ENCODE data around the gene IFI30. TPM values are rescaled to one million over a fixed set of nuclear protein-coding genes. Genes with fewer than 3 reads are reported as not detected.

IFI30 gene
- total and polyA plus RNA-seq, 2 experiments from 2014 or later: 27.4 to 34.4 TPM

DNA sequence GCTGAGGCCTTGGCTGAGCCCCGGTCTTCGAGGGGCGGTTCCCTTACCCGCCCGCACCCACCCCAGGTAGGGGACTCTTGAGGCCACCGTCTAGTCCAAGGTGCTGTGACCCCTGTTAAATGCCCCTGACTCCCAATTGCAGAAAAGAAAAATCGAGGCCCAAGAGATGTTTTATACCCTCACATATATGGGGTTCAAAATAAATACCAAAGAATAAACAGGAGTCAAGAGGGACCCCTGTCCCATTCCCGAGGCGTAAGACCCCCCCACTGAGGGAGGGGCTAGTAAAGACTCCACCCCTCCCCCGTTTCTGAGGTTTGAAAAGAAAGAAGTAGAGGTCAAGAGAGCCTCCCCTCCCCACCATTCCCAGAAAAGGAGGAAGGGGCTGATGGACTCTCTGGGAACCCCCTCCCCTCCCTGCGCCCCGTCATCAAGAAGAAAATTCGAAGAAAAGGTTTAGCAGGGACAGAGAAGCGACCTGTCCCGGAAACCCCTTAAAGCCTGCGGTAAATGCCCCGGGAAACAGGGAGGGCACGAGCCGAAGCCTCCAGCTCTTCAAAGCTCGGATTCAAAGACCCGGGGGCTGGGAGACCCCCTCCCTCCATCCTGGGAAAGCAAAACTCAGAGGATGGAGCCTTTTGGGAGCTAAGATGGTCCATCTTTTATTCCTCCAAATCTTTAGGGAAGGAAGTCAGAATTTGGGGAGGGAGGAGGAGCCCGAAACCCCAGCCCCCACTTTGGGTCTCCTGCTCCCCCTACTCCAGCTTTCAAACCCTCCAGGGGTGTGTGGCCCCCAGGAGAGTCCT is 31.0 kb downstream of the IFI30 start:
- Mint-ChIP-seq H3K4me1 (peaks cover 23% of the 10 kb centered on the region), H3K36me3 (ENCODE audit: low read depth) (peaks cover 20% of the 10 kb centered on the region), H3K9me3 (no peaks in the 10 kb centered on the region), H3K27me3 (ENCODE audit: insufficient read depth, low read depth, poor library complexity) (peaks cover 20% of the 10 kb centered on the region), H3K27ac (peak overlapping the region; percentile 94), H3K4me3 (peak overlapping the region; percentile 85)
- H2AFZ ChIP-seq: 0 out of 2 replicates have a peak overlapping the region, but pooled peaks have one; percentile 49
- peaks cover 11% of the 10 kb centered on the region for H3K4me1 ChIP-seq (ENCODE audit: insufficient read depth)
- H3K4me3 ChIP-seq: peak overlapping the region; percentile 78
- no peaks in the 10 kb centered on the region for H3K9me2 ChIP-seq (ENCODE audit: insufficient read depth)
- peaks cover 31% of the 10 kb centered on the region for H3F3A ChIP-seq (replicated peaks; ENCODE audit: low read depth)
- DNase-seq (ENCODE audit: low spot score) (peak; percentile 79), ATAC-seq (peak; percentile 8)
- peak overlapping the region; percentile 99 for H3K4me2 ChIP-seq
- no peaks in the 10 kb centered on the region for H3K27me3 ChIP-seq (ENCODE audit: insufficient read depth)
- TF ChIP-seq NANOG (IDR thresholded peaks at IDR 0.05; ENCODE audit: borderline replicate concordance) (no peak), STAT1 (IDR thresholded peaks at IDR 0.05; ENCODE audit: unreplicated experiment) (no peak), POLR2AphosphoS5 (IDR thresholded peaks at IDR 0.05; ENCODE audit: low read depth) (peak; percentile 65; the same call in 1 of the 2 replicates), ZNF331 (CRISPR knock-in tag; IDR thresholded peaks at IDR 0.05; ENCODE audit: low read depth) (no peak), CREB1 (CRISPR knock-in tag; IDR thresholded peaks at IDR 0.05; ENCODE audit: low read depth) (no peak)
- 0 out of 2 replicates have a peak, but pooled peaks cover 6% of the 10 kb centered on the region for H3K79me2 ChIP-seq (replicated peaks; ENCODE audit: insufficient read depth)
- peaks cover 4% of the 10 kb centered on the region; the same call in 1 of the 2 replicates for H3K36me3 ChIP-seq (ENCODE audit: insufficient read depth)
- peak overlapping the region; percentile 99 for H3K27ac ChIP-seq (ENCODE audit: low read depth)
- no peaks in the 10 kb centered on the region; the same call in none of the 2 replicates for H4K20me1 ChIP-seq (replicated peaks; ENCODE audit: insufficient read depth)

DNA sequence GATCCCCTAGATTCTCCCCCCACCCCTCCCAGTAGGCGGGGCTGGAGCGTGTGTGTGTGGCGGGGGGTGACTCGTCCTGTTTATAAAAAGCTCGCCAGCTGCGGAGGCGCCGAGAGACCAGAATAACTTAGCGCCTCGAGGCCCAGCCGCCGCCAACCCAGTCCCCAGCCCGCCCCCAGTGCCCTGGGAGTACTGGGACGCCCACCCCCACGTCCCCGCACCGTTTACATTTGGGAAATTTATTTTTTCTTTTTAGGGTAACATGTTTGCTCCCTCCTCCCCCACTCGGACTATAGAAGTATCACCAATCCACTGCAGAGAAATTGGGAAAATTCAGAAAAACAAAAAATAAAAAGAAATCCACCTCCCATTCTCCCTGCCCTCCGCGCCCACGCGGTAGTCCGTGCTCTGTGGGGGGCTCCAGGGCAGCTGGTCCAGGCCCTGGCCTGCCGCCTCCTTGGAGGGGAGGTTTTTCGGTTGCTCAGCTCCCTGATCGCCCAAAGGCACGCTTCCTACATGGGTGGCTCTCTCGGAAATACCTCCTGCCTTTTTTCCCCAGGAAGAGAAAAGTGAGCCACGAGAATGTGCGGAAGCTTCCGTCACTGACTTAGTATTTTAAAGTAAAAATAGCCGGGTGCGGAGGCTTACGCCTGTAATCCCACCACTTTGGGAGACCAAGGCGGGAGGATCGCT is 31.7 kb downstream of the IFI30 start:
- peak; percentile 54; the same call in 1 of the 2 replicates for TF ChIP-seq POLR2AphosphoS5 (IDR thresholded peaks at IDR 0.05; ENCODE audit: low read depth)
- no peak for TF ChIP-seq ZNF331 (CRISPR knock-in tag; IDR thresholded peaks at IDR 0.05; ENCODE audit: low read depth)
- Histone ChIP-seq H3K4me1 (ENCODE audit: insufficient read depth) (peaks cover 11% of the 10 kb centered on the region), H3K27ac (ENCODE audit: low read depth) (peak overlapping the region; percentile 99), H3K4me2 (peak overlapping the region; percentile 99), H3F3A (replicated peaks; ENCODE audit: low read depth) (peaks cover 31% of the 10 kb centered on the region), H3K36me3 (ENCODE audit: insufficient read depth) (no peaks in the 10 kb centered on the region), H4K20me1 (replicated peaks; ENCODE audit: insufficient read depth) (no peaks in the 10 kb centered on the region; the same call in none of the 2 replicates), H3K4me3 (peak overlapping the region; percentile 78), H3K9me2 (ENCODE audit: insufficient read depth) (no peaks in the 10 kb centered on the region), H2AFZ (peak overlapping the region; percentile 49; the same call in 1 of the 2 replicates), H3K79me2 (replicated peaks; ENCODE audit: insufficient read depth) (0 out of 2 replicates have a peak, but pooled peaks cover 6% of the 10 kb centered on the region), H3K27me3 (ENCODE audit: insufficient read depth) (no peaks in the 10 kb centered on the region)
- Mint-ChIP-seq H3K4me3 (peak overlapping the region; percentile 85), H3K4me1 (peaks cover 23% of the 10 kb centered on the region), H3K9me3 (no peaks in the 10 kb centered on the region), H3K36me3 (ENCODE audit: low read depth) (peaks cover 12% of the 10 kb centered on the region), H3K27me3 (ENCODE audit: insufficient read depth, low read depth, poor library complexity) (peaks cover 16% of the 10 kb centered on the region), H3K27ac (peak overlapping the region; percentile 94)
- DNase-seq (ENCODE audit: low spot score) (peak; percentile 71), ATAC-seq (peak; percentile 4)

DNA sequence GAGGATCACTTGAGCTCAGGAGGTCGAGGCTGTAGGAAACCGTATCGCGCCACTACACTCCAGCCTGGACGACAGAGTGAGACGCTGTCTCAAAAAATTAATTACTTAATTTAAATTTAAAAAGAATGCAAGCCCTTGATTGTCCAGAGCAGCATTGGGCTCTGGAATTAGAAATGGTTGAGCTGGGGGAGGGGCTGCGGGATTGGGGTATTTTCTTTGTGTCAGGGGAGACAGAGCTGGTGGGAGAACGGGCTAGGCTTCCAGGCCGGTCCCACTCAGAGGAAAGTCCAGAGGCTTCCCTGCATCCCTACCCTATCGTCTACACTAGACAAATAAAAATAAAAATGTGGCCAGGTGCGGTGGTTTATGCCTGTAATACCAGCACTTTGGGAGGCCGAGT is 32.4 kb downstream of the IFI30 start:
- peaks cover 11% of the 10 kb centered on the region; the same call in 2 of the 3 replicates for H3K36me3 Mint-ChIP-seq (ENCODE audit: low read depth)

More for the DNA sequence above, 32.4 kb downstream of the IFI30 start:
- no peaks in the 10 kb centered on the region for H3K9me2 ChIP-seq (ENCODE audit: insufficient read depth)
- Mint-ChIP-seq H3K4me3 (peak overlapping the region; percentile 85), H3K4me1 (peaks cover 23% of the 10 kb centered on the region), H3K27me3 (ENCODE audit: insufficient read depth, low read depth, poor library complexity) (peaks cover 16% of the 10 kb centered on the region), H3K9me3 (no peaks in the 10 kb centered on the region), H3K27ac (peak overlapping the region; percentile 94; the same call in 1 of the 2 replicates)
- no peaks in the 10 kb centered on the region for H3K36me3 ChIP-seq (ENCODE audit: insufficient read depth)
- no peaks in the 10 kb centered on the region for H3K27me3 ChIP-seq (ENCODE audit: insufficient read depth)
- no peaks in the 10 kb centered on the region; the same call in none of the 2 replicates for H4K20me1 ChIP-seq (replicated peaks; ENCODE audit: insufficient read depth)
- ATAC-seq: no peak
- H3F3A ChIP-seq (replicated peaks; ENCODE audit: low read depth): peaks cover 31% of the 10 kb centered on the region
- no peak for TF ChIP-seq NANOG (IDR thresholded peaks at IDR 0.05; ENCODE audit: borderline replicate concordance)
- TF ChIP-seq, protein P1, sequence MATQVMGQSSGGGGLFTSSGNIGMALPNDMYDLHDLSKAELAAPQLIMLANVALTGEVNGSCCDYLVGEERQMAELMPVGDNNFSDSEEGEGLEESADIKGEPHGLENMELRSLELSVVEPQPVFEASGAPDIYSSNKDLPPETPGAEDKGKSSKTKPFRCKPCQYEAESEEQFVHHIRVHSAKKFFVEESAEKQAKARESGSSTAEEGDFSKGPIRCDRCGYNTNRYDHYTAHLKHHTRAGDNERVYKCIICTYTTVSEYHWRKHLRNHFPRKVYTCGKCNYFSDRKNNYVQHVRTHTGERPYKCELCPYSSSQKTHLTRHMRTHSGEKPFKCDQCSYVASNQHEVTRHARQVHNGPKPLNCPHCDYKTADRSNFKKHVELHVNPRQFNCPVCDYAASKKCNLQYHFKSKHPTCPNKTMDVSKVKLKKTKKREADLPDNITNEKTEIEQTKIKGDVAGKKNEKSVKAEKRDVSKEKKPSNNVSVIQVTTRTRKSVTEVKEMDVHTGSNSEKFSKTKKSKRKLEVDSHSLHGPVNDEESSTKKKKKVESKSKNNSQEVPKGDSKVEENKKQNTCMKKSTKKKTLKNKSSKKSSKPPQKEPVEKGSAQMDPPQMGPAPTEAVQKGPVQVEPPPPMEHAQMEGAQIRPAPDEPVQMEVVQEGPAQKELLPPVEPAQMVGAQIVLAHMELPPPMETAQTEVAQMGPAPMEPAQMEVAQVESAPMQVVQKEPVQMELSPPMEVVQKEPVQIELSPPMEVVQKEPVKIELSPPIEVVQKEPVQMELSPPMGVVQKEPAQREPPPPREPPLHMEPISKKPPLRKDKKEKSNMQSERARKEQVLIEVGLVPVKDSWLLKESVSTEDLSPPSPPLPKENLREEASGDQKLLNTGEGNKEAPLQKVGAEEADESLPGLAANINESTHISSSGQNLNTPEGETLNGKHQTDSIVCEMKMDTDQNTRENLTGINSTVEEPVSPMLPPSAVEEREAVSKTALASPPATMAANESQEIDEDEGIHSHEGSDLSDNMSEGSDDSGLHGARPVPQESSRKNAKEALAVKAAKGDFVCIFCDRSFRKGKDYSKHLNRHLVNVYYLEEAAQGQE (IDR thresholded peaks at IDR 0.05; ENCODE audit: unreplicated experiment): no peak
- H3K4me1 ChIP-seq (ENCODE audit: insufficient read depth): peaks cover 11% of the 10 kb centered on the region
- peak overlapping the region; percentile 99 for H3K4me2 ChIP-seq
- H2AFZ ChIP-seq: peak overlapping the region; percentile 49; the same call in 1 of the 2 replicates
- H3K79me2 ChIP-seq (replicated peaks; ENCODE audit: insufficient read depth): 0 out of 2 replicates have a peak, but pooled peaks cover 6% of the 10 kb centered on the region
- H3K27ac ChIP-seq (ENCODE audit: low read depth): peak overlapping the region; percentile 99
- peak; percentile 34 for DNase-seq (ENCODE audit: low spot score)
- H3K4me3 ChIP-seq: peak overlapping the region; percentile 78

Data from GM23338 (cell line).